Endothelial cell (in vitro differentiated cells): ENCODE measurements around the gene NLRP6. TPM values are rescaled to one million over a fixed set of nuclear protein-coding genes. Genes with fewer than 3 reads are reported as not detected.
A peak's percentile ranks its signal among the peaks of the same experiment; 100 is the strongest.

Experiments
- DNase-seq: peaks from one replicate; pipeline ENCODE4 v3.0.0; 2021; ENCODE audit warnings: low spot score
- H3K27ac Mint-ChIP-seq: one replicate; pipeline ENCODE4 v1.8.0; 2021; ENCODE audit warnings: mixed read lengths, inconsistent platforms; ENCODE audit not compliant: unreplicated experiment
- H3K27me3 Mint-ChIP-seq: one replicate; pipeline ENCODE4 v1.8.0; 2021; ENCODE audit warnings: mild to moderate bottlenecking, moderate library complexity, mixed read lengths, inconsistent platforms; ENCODE audit not compliant: unreplicated experiment
- H3K36me3 Mint-ChIP-seq: one replicate; pipeline ENCODE4 v1.8.0; 2021; ENCODE audit warnings: mild to moderate bottlenecking, low read depth, mixed read lengths, inconsistent platforms; ENCODE audit not compliant: unreplicated experiment
- H3K4me1 Mint-ChIP-seq: one replicate; pipeline ENCODE4 v1.8.0; 2021; ENCODE audit warnings: mild to moderate bottlenecking, mixed read lengths, inconsistent platforms; ENCODE audit not compliant: unreplicated experiment
- H3K4me3 Mint-ChIP-seq: one replicate; pipeline ENCODE4 v1.8.0; 2021; ENCODE audit warnings: mild to moderate bottlenecking, mixed read lengths, inconsistent platforms; ENCODE audit not compliant: unreplicated experiment
- H3K9me3 Mint-ChIP-seq: one replicate; pipeline ENCODE4 v1.8.0; 2021; ENCODE audit warnings: mixed read lengths, inconsistent platforms; ENCODE audit not compliant: unreplicated experiment
- CTCF ChIP-seq: fragments of 200-600 bp; sonication (generic); IDR thresholded peaks from one replicate; pipeline ENCODE4 v1.5.0; 2021; ENCODE audit warnings: antibody characterized with exemption; ENCODE audit not compliant: unreplicated experiment
- total RNA-seq: library from RNA; stranded (reverse); fragmentation: NEBNext Ultra II Directional; extraction: Animal tissue kit (Norgen Biotek cat#: 25700); gene quantifications from one replicate; pipeline ENCODE4 v1.2.1, GENCODE V29; 2021; ENCODE audit not compliant: unreplicated experiment

NLRP6 gene
- total RNA-seq, 1 donor from 2014 or later, result not detected

GRCh38 chr11:241634-242033 is 36.6 kb upstream of the NLRP6 start:
- Mint-ChIP-seq H3K27ac (no peak overlapping the region), H3K4me1 (peaks cover 9% of the 10 kb centered on the region), H3K4me3 (peak overlapping the region; percentile 6), H3K27me3 (peaks cover 4% of the 10 kb centered on the region), H3K9me3 (no peaks in the 10 kb centered on the region), H3K36me3 (peaks cover 29% of the 10 kb centered on the region)
- DNase-seq, result no peak
- no peak for TF ChIP-seq CTCF

- no peak for TF ChIP-seq CTCF
- H3K9me3 Mint-ChIP-seq, result no peaks in the 10 kb centered on the region
- H3K36me3 Mint-ChIP-seq, result peaks cover 43% of the 10 kb centered on the region
- no peaks in the 10 kb centered on the region for H3K4me1 Mint-ChIP-seq
- H3K4me3 Mint-ChIP-seq, result no peak overlapping the region
- H3K27me3 Mint-ChIP-seq, result peaks cover 4% of the 10 kb centered on the region
- H3K27ac Mint-ChIP-seq, result no peak overlapping the region
- DNase-seq, result no peak
These were observed 33.8 kb upstream of the NLRP6 start for GRCh38 chr11:244376-244775.

- Mint-ChIP-seq H3K9me3 (no peaks in the 10 kb centered on the region), H3K4me3 (peak overlapping the region; percentile 27), H3K27ac (no peak overlapping the region), H3K27me3 (peaks cover 7% of the 10 kb centered on the region), H3K36me3 (peaks cover 59% of the 10 kb centered on the region), H3K4me1 (no peaks in the 10 kb centered on the region)
- no peak for TF ChIP-seq CTCF
- DNase-seq, result no peak
These were observed 29.1 kb upstream of the NLRP6 start for GRCh38 chr11:249062-249461.

- Mint-ChIP-seq H3K9me3 (no peaks in the 10 kb centered on the region), H3K27ac (peak overlapping the region; percentile 30), H3K4me3 (no peak overlapping the region), H3K27me3 (peaks cover 6% of the 10 kb centered on the region), H3K4me1 (no peaks in the 10 kb centered on the region), H3K36me3 (peaks cover 56% of the 10 kb centered on the region)
- no peak for DNase-seq
- TF ChIP-seq CTCF, result no peak
These were observed 27.9 kb upstream of the NLRP6 start for GRCh38 chr11:250274-250673.

GRCh38 chr11:250740-251299 is 27.4 kb upstream of the NLRP6 start:
- Mint-ChIP-seq H3K4me1 (no peaks in the 10 kb centered on the region), H3K27ac (peak overlapping the region; percentile 30), H3K9me3 (no peaks in the 10 kb centered on the region), H3K36me3 (peaks cover 51% of the 10 kb centered on the region), H3K4me3 (peak overlapping the region; percentile 73), H3K27me3 (peaks cover 4% of the 10 kb centered on the region)
- peak; percentile 82 for DNase-seq
- TF ChIP-seq CTCF, result peak; percentile 80
